LNCAP (cell line): Measurements from ENCODE around the gene INTS13.

Experiments used
- TF ChIP-seq, protein P1 (sequence below): fragments of 450-650 bp; IDR thresholded peaks from 2 replicates; pipeline ENCODE4 v1.5.1; 2017; ENCODE audit warnings: mild to moderate bottlenecking

INTS13 gene

DNA sequence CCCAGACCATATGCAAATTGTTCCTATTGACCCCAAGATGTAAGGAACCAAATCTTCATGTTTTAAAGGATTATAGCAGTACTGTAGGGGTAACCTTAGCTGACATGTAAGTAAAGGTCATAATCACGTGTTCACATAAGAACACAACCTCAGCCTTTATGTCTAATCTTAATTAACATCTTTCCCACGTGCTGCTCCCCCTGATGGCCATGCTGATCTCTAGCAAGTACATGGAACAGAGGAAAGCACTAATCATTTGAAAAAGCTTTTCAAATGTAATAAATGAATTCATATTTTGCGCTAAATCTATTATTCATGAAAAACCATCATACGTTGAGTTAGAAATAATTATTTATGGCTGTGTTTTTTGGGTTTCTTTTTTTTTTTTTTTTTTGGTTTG is 74.3 kb downstream of the INTS13 start:
- TF ChIP-seq, protein P1, sequence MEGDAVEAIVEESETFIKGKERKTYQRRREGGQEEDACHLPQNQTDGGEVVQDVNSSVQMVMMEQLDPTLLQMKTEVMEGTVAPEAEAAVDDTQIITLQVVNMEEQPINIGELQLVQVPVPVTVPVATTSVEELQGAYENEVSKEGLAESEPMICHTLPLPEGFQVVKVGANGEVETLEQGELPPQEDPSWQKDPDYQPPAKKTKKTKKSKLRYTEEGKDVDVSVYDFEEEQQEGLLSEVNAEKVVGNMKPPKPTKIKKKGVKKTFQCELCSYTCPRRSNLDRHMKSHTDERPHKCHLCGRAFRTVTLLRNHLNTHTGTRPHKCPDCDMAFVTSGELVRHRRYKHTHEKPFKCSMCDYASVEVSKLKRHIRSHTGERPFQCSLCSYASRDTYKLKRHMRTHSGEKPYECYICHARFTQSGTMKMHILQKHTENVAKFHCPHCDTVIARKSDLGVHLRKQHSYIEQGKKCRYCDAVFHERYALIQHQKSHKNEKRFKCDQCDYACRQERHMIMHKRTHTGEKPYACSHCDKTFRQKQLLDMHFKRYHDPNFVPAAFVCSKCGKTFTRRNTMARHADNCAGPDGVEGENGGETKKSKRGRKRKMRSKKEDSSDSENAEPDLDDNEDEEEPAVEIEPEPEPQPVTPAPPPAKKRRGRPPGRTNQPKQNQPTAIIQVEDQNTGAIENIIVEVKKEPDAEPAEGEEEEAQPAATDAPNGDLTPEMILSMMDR: peak; percentile 36; the same call in 1 of the 2 replicates

DNA sequence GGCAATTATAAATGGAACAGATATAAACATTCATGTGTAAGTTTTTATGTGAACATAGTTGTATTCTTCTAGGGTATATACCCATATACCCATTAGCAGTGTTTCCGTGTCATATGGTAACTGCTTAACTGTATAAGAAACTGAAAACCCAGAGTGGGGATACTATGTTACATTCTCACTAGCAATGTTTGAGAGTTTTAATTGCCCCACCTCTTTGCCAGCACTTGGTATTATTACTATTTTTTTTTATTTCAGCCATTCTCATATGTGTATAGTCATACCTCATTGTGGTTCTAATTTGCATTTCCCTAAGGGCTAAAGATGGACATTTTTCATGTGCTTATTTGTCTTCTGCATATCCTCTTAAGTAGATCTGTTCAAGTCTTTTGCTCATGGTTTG is 76.1 kb downstream of the INTS13 start:
- TF ChIP-seq, protein P1: no peak

DNA sequence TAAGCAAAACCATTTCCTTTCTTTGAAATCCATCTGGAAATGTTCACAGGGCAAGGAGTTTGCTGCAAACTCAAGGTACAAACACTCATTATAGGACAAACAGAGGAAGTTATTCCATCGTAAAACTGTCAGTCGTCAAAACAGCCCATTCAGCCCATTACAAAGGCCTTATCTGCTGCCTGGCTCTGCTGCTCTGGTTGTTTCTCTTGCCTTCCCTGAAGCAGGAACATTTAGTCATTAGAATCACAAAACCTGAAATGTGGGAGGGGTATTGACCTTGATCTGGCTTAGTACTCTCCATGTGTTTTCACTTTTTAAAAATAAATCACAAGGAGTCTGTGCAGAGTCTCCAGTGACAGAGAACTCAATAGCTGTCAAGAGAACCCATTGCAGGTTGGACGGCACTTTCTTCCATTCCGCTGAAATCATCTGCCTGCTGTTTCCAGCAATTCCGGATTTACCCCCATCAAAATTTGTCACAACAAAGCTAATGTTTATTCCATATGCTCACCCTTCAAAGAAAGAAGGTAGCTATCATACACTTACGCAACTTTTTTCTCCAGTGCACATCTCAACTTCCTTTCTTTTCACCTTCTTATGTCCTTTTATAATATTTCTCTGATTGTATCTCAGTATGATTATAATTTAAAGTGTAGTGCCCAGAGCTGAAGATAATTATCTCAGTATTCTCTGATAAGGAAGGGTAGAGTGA is 80.2 kb downstream of the INTS13 start:
- TF ChIP-seq, protein P1: no peak

DNA sequence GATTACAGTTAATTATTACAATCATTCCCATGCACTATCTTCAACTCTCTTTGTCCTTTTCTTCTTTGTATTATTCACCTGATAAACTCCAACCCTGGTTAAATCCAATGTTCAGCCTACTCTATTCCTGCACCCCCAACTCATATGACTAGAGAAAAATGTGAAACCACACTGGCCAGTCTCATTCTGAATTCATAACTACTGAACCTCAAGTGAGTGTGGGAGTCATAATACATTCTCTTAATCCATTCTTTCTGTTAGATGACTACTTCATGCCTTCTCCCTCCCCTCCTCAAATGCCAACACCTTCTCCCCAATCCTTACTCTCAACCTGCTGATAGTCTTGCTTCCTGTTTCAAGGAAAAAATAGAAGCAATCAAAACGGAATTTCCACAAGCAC is 82.4 kb downstream of the INTS13 start:
- TF ChIP-seq, protein P1: no peak
